ENCODE data around the gene KRT37. TPM values are rescaled to one million over a fixed set of nuclear protein-coding genes. Genes with fewer than 3 reads are reported as not detected.

Gene KRT37
- total and polyA plus RNA-seq, 2 of the 13 experiments (the other 11 are each of a cell fraction or from before 2014, with no cell fraction given), result 0.69 TPM; not detected in 1

GRCh38 chr17:41429667-41430066, 5.3 kb upstream of the KRT37 start:
- POLR2A ChIA-PET, result no interaction called here
- Histone ChIP-seq H3K27ac (ENCODE audit: extremely low read length, insufficient read depth, low read length) (no peak overlapping the region), H3K4me3 (replicated peaks in 1 of 3; ENCODE audit: insufficient read depth in 1 of 3, low read depth in 2 of 3, low read length in 3 of 3) (no peak overlapping the region), H3K4me2 (ENCODE audit: low read depth, low read length) (no peak overlapping the region), H3K27me3 (ENCODE audit: control insufficient read depth in 1 of 2, insufficient read depth in 2 of 2, low read length in 2 of 2) (no peaks in the 10 kb centered on the region), H3K4me1 (ENCODE audit: insufficient read depth, low read length) (peaks cover 22% of the 10 kb centered on the region; the same call in 1 of the 2 replicates), H4K20me1 (ENCODE audit: insufficient read depth, low read length) (no peaks in the 10 kb centered on the region), H3K36me3 (replicated peaks in 1 of 2; ENCODE audit: control insufficient read depth in 1 of 2, insufficient read depth in 2 of 2, low read length in 2 of 2) (no peaks in the 10 kb centered on the region), H3K9ac (ENCODE audit: insufficient read depth, low read depth, low read length) (no peak overlapping the region), H3K79me2 (ENCODE audit: insufficient read depth, low read length) (no peaks in the 10 kb centered on the region), H2AFZ (ENCODE audit: low read length) (no peak overlapping the region), H3K9me3 (ENCODE audit: low read length) (no peaks in the 10 kb centered on the region)
- intact Hi-C loops (cut with micrococcal nuclease; ENCODE audit: unreplicated experiment), result no loop called here
- no peak for TF ChIP-seq HNF4G (IDR thresholded peaks at IDR 0.05; ENCODE audit: borderline replicate concordance, low read depth, low read length)
- TF ChIP-seq HNF4G (CRISPR knock-in tag; IDR thresholded peaks at IDR 0.05; ENCODE audit: borderline replicate concordance, low read depth), result no peak
- TF ChIP-seq, protein P1, sequence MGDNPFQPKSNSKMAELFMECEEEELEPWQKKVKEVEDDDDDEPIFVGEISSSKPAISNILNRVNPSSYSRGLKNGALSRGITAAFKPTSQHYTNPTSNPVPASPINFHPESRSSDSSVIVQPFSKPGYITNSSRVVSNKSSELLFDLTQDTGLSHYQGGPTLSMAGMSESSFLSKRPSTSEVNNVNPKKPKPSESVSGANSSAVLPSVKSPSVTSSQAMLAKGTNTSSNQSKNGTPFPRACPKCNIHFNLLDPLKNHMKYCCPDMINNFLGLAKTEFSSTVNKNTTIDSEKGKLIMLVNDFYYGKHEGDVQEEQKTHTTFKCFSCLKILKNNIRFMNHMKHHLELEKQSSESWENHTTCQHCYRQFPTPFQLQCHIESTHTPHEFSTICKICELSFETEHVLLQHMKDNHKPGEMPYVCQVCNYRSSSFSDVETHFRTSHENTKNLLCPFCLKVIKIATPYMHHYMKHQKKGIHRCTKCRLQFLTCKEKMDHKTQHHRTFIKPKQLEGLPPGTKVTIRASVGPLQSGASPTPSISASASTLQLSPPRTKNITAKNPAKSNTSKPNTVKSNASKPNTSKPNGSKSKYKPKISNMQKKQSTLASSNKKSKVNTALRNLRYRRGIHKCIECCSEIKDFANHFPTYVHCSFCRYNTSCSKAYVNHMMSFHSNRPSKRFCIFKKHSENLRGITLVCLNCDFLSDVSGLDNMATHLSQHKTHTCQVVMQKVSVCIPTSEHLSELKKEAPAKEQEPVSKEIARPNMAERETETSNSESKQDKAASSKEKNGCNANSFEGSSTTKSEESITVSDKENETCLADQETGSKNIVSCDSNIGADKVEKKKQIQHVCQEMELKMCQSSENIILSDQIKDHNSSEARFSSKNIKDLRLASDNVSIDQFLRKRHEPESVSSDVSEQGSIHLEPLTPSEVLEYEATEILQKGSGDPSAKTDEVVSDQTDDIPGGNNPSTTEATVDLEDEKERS (CRISPR knock-in tag; IDR thresholded peaks at IDR 0.05), result no peak
- TF ChIP-seq, protein P2, sequence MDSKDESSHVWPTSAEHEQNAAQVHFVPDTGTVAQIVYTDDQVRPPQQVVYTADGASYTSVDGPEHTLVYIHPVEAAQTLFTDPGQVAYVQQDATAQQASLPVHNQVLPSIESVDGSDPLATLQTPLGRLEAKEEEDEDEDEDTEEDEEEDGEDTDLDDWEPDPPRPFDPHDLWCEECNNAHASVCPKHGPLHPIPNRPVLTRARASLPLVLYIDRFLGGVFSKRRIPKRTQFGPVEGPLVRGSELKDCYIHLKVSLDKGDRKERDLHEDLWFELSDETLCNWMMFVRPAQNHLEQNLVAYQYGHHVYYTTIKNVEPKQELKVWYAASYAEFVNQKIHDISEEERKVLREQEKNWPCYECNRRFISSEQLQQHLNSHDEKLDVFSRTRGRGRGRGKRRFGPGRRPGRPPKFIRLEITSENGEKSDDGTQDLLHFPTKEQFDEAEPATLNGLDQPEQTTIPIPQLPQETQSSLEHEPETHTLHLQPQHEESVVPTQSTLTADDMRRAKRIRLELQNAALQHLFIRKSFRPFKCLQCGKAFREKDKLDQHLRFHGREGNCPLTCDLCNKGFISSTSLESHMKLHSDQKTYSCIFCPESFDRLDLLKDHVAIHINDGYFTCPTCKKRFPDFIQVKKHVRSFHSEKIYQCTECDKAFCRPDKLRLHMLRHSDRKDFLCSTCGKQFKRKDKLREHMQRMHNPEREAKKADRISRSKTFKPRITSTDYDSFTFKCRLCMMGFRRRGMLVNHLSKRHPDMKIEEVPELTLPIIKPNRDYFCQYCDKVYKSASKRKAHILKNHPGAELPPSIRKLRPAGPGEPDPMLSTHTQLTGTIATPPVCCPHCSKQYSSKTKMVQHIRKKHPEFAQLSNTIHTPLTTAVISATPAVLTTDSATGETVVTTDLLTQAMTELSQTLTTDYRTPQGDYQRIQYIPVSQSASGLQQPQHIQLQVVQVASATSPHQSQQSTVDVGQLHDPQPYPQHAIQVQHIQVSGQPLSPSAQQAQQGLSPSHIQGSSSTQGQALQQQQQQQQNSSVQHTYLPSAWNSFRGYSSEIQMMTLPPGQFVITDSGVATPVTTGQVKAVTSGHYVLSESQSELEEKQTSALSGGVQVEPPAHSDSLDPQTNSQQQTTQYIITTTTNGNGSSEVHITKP (CRISPR knock-in tag; IDR thresholded peaks at IDR 0.05; ENCODE audit: low read depth), result no peak
- TF ChIP-seq GPN1 (CRISPR knock-in tag; IDR thresholded peaks at IDR 0.05; ENCODE audit: borderline replicate concordance), result no peak
- TF ChIP-seq ZNF678 (CRISPR knock-in tag; IDR thresholded peaks at IDR 0.05), result no peak
- no peak for TF ChIP-seq ZNF136 (CRISPR knock-in tag; IDR thresholded peaks at IDR 0.05; ENCODE audit: low read depth)
- no peak for TF ChIP-seq ZNF672 (CRISPR knock-in tag; IDR thresholded peaks at IDR 0.05)
- no peak for TF ChIP-seq ZNF44 (CRISPR knock-in tag; IDR thresholded peaks at IDR 0.05)
- no peak for TF ChIP-seq DDIT3 (CRISPR knock-in tag; IDR thresholded peaks at IDR 0.05)
- BruUV-seq (replicated peaks), result no TSS peak
- ATAC-seq, result no peak
- no peak for DNase-seq (ENCODE audit: low spot score)
- FAIRE-seq, result no peak
- in situ Hi-C loops (cut with HindIII; ENCODE audit: extremely low pct_ligation_motif_present, low pct_unique_long_range_greater_than_20kb), result no loop called here
- WGBS (ENCODE audit: low lambda C conversion rate), result 73% methylated on average over 7 of the region's 7 CpGs
- CTCF ChIA-PET (ENCODE audit: low intra/inter-chr PET ratio, low total read pairs), result no interaction called here

All from HepG2 (cell line).